Astrocyte (in vitro differentiated cells and primary cell): ENCODE results near the gene DMGDH.

ENCODE experiments used
- CTCF ChIP-seq: IDR thresholded peaks from 2 replicates; pipeline ENCODE4 v1.5.1; 2011; ENCODE audit warnings: low read depth, mild to moderate bottlenecking, inconsistent platforms, low read length, moderate library complexity; ENCODE audit not compliant: insufficient read depth
- EZH2 ChIP-seq: IDR thresholded peaks from 2 replicates; pipeline ENCODE4 v1.6.1; 2012; ENCODE audit warnings: mild to moderate bottlenecking, low read length, inconsistent platforms; ENCODE audit not compliant: insufficient read depth

GRCh38 chr5:79023348-79023747 is 46.1 kb downstream of the DMGDH start:
- TF ChIP-seq EZH2, result no peak
- no peak for TF ChIP-seq CTCF
